CD4-positive, alpha-beta T cell treated with Interleukin-12 subunit alpha and Interleukin-12 subunit beta, for 1 hour (primary cell): Measurements from ENCODE around the gene MTMR11.
"Not testable (repeated sequence)": the region's sequence is repeated elsewhere in the genome, so short reads cannot be mapped to it uniquely, and the experiment has no call there.

Experiments used
- DNase-seq: peaks from one replicate; pipeline ENCODE4 v3.0.0-alpha.2; 2020

Gene MTMR11

GRCh38 chr1:149899460-149900284 is 37.0 kb downstream of the MTMR11 start, which contains the start of gene BOLA1:
Gene BOLA1, plus strand, starts transcription at chr1:149899568. Its CDS starts 492 bp downstream, at chr1:149900060.
- peak; percentile 84 for DNase-seq

- no peak for DNase-seq
Observed at GRCh38 chr1:149896575-149896974, 40.1 kb downstream of the MTMR11 start.

GRCh38 chr1:149888999-149889289 is 47.7 kb downstream of the MTMR11 start:
- DNase-seq: no peak

- peak; percentile 87 for DNase-seq
Observed at GRCh38 chr1:149888247-149888998, 48.3 kb downstream of the MTMR11 start.

- DNase-seq: peak; percentile 96
Observed at GRCh38 chr1:149887456-149888246, 49.0 kb downstream of the MTMR11 start.

GRCh38 chr1:149887196-149887455 is 49.6 kb downstream of the MTMR11 start:
- not testable (repeated sequence) for DNase-seq

- peak; percentile 97 for DNase-seq
Observed at GRCh38 chr1:149886396-149887195, 50.1 kb downstream of the MTMR11 start.

GRCh38 chr1:149886121-149886395 is 50.6 kb downstream of the MTMR11 start:
- DNase-seq: not testable (repeated sequence)

GRCh38 chr1:149885339-149886120 is 51.1 kb downstream of the MTMR11 start:
- peak; percentile 63 for DNase-seq

GRCh38 chr1:149884433-149885338 is 52.0 kb downstream of the MTMR11 start:
- DNase-seq: peak; percentile 22

- no peak for DNase-seq
Observed at GRCh38 chr1:149883598-149884247, 53.0 kb downstream of the MTMR11 start.

GRCh38 chr1:149881876-149882275 is 54.8 kb downstream of the MTMR11 start:
- DNase-seq: no peak

- DNase-seq: peak; percentile 36
Observed at GRCh38 chr1:149879556-149879955, 57.1 kb downstream of the MTMR11 start.
